ENCODE data around the gene ARL6IP4. TPM values are rescaled to one million over a fixed set of nuclear protein-coding genes. Genes with fewer than 3 reads are reported as not detected.
A peak's percentile ranks its signal among the peaks of the same experiment; 100 is the strongest.

Gene ARL6IP4
- total and polyA plus RNA-seq, 2 donors, result 297 to 302 TPM

DNA sequence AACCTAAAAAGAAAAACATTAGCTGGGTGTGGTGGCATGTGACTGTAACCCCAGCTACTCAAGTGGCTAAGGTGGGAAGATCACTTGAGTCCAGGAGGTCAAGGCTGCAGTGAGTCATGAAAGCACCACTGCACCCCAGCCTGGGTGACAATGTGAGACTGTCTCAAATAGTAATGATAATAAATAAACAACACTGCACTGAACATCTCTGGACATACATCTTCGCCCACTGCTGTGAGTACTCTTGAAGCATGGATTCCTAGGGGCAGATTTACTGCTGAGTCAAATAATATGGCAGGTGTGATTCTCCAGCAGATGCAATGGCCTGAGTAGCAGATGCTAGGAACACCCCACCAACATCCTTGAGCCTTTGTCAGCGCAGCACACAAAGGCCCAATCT lies 37.8 kb upstream of the ARL6IP4 start:
- DNase-seq (ENCODE audit: low read depth in 6 of 9, low spot score in 9 of 9), result no peak
- WGBS, result 98% methylated on average over 2 of the region's 2 CpGs
- Histone ChIP-seq H3K27me3 (ENCODE audit: control insufficient read depth in 2 of 2, insufficient read depth in 1 of 2, low read length in 1 of 2) (no peaks in the 10 kb centered on the region), H3K4me1 (ENCODE audit: control insufficient read depth in 2 of 2, insufficient read depth in 2 of 2, low read length in 2 of 2) (peaks cover 0 to 15% of the 10 kb centered on the region in 2 donors), H3K27ac (ENCODE audit: low read depth in 1 of 2, low read length in 1 of 2) (no peak overlapping the region), H3K4me3 (ENCODE audit: low read length in 2 of 2) (no peak overlapping the region), H3K36me3 (ENCODE audit: control insufficient read depth in 2 of 2, insufficient read depth in 2 of 2, low read length in 1 of 2) (no peaks in the 10 kb centered on the region), H3K9me3 (ENCODE audit: control insufficient read depth in 2 of 2, insufficient read depth in 1 of 2, low read length in 1 of 2) (no peaks in the 10 kb centered on the region)

DNA sequence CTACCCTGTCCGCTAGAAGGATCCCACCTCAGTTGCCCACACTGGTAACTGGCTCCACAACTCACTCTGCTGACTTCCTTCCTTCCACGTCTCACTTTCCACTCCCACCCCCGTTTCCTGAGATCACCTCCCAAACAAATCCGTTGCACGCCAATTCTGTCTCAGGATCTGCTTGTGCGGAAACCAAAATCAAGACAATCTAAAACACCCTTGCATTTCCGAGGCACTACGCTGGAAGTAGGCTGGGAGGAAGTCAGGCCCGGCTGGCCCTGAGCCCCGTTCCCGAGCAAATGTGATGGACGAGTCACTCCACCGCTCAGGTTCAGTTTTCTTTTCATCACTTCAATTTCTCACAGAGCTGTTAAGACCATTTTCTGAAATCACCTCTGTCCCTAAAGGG lies 37.3 kb upstream of the ARL6IP4 start:
- Histone ChIP-seq H3K4me1 (ENCODE audit: control insufficient read depth in 2 of 2, insufficient read depth in 2 of 2, low read length in 2 of 2) (peaks cover 0 to 16% of the 10 kb centered on the region in 2 donors), H3K9me3 (ENCODE audit: control insufficient read depth in 2 of 2, insufficient read depth in 1 of 2, low read length in 1 of 2) (no peaks in the 10 kb centered on the region), H3K27ac (ENCODE audit: low read depth in 1 of 2, low read length in 1 of 2) (no peak overlapping the region), H3K27me3 (ENCODE audit: control insufficient read depth in 2 of 2, insufficient read depth in 1 of 2, low read length in 1 of 2) (no peaks in the 10 kb centered on the region), H3K4me3 (ENCODE audit: low read length in 2 of 2) (no peak overlapping the region), H3K36me3 (ENCODE audit: control insufficient read depth in 2 of 2, insufficient read depth in 2 of 2, low read length in 1 of 2) (no peaks in the 10 kb centered on the region)
- no peak for DNase-seq (ENCODE audit: low read depth in 6 of 9, low spot score in 9 of 9)
- 77% methylated on average over 13 of the region's 13 CpGs for WGBS

DNA sequence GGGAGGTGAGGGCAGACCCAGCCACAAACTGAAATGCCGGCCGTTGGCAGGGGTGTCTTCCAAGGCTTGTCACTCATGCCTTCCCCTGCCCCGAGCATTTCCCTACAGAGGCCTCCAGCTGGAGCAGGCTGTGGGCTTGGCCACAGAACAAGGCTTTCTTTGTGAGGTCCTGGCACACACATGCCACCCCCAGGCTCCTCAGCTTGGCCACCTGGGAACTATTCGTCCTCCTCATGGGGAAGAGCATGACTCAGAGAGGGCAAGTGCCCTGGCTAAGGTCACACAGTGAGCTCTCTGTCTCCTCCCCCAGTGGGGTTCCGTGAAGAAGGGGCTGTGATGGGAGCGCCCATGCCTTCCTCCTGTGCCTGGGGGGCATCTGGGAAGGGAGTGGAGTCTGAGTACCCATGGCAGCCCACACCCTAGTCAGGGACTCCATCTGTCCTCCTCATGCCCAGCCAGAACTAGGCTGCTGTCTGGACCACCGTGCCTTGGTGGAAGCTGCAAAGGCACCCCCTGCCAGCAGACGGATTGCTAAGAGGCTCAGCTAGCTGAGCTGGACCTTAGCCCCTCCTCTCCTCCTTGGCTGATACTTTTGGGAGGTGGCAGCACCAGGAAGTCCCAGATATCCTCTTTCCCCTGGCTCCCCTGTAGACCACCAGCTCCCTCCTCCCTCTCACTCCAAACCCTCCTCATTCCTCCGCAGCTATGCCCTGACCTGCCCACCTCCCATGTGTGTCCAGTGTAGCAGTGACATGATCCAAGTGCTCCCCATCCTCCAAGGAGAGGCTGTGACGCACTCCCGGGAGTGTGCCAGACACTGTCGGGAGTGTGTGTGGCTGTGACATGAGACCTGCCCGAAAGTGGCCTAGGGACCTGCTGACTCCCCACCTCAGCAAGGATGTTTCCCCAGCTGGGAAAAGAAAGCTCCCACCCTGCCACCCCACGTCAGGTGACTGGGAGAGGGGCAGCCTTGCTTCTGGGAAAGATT lies 35.6 kb upstream of the ARL6IP4 start:
- Histone ChIP-seq H3K4me1 (ENCODE audit: control insufficient read depth in 2 of 2, insufficient read depth in 2 of 2, low read length in 2 of 2) (peaks cover 0 to 16% of the 10 kb centered on the region in 2 donors), H3K27me3 (ENCODE audit: control insufficient read depth in 2 of 2, insufficient read depth in 1 of 2, low read length in 1 of 2) (no peaks in the 10 kb centered on the region), H3K27ac (ENCODE audit: low read depth in 1 of 2, low read length in 1 of 2) (no peak overlapping the region), H3K4me3 (ENCODE audit: low read length in 2 of 2) (no peak overlapping the region), H3K9me3 (ENCODE audit: control insufficient read depth in 2 of 2, insufficient read depth in 1 of 2, low read length in 1 of 2) (no peaks in the 10 kb centered on the region), H3K36me3 (ENCODE audit: control insufficient read depth in 2 of 2, insufficient read depth in 2 of 2, low read length in 1 of 2) (no peaks in the 10 kb centered on the region)
- DNase-seq (ENCODE audit: low read depth in 6 of 9, low spot score in 9 of 9), result no peak
- 92% methylated on average over 14 of the region's 14 CpGs for WGBS

DNA sequence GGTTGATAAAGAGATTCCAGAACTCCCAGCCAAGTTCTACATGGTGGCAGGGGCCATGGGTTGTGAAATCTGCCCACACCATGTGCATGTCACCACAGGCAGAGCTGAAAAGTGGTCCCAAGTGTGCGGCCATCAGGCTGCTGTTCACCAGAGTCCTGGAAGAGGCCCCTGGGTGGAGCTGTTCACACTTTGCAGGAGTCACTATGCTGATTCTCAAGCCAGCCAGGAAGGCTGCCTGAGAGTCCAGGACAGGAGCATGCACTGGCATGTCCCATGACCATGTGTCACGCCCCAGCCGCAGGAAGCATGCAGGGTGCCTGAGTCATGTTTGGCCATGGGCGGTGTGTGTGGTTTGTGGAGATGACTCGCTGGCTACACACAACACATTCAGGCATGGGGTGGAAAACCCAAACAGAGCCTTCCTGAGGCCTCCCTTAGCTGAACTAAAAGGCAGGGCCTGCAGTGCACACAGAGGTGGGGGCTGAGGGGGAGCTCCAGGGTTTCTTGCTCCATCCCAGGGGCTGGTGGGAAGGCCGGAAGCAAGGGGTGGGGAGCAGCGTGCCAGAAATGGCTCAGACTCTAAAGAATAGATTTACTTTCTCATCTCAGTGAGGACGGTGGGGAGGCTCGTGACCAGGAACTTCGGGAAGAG lies 33.7 kb upstream of the ARL6IP4 start:
- H3K27me3 ChIP-seq (ENCODE audit: control insufficient read depth in 2 of 2, insufficient read depth in 1 of 2, low read length in 1 of 2), result no peaks in the 10 kb centered on the region
- 57% methylated on average over 10 of the region's 10 CpGs for WGBS

DNA sequence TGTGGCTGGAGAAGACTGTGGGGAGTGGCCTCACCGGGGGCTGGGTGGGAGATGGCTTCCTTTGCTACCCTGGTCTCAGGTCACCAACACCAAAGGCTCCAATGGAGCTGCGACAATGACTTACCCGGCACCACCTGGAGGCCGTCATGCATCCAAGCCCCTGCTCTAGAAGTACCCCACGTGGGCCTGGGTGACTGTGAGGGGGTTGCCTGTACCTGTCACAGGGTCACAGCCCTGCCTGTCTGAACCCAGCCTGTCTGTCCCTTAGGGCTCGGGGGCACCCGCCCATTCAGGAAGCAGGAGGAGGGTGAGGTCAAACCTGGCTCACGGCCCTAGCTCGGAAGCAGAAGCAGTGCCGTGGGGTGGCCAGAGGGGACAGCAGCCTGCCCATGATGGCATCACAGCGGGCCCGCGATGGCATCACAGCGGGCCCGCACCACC lies 33.1 kb upstream of the ARL6IP4 start:
- WGBS, result 73% methylated on average over 15 of the region's 15 CpGs
- no peaks in the 10 kb centered on the region for H3K36me3 ChIP-seq (ENCODE audit: control insufficient read depth in 2 of 2, insufficient read depth in 2 of 2, low read length in 1 of 2)
- H3K9me3 ChIP-seq (ENCODE audit: control insufficient read depth in 2 of 2, insufficient read depth in 1 of 2, low read length in 1 of 2), result no peaks in the 10 kb centered on the region
- H3K27me3 ChIP-seq (ENCODE audit: control insufficient read depth in 2 of 2, insufficient read depth in 1 of 2, low read length in 1 of 2), result no peaks in the 10 kb centered on the region
- H3K4me3 ChIP-seq (ENCODE audit: low read length in 2 of 2), result no peak overlapping the region
- no peak for DNase-seq (ENCODE audit: low read depth in 6 of 9, low spot score in 9 of 9)
- H3K27ac ChIP-seq (ENCODE audit: low read depth in 1 of 2, low read length in 1 of 2), result peak overlapping the region in 1 of 2 donors; percentile 44
- H3K4me1 ChIP-seq (ENCODE audit: control insufficient read depth in 2 of 2, insufficient read depth in 2 of 2, low read length in 2 of 2), result peaks cover 0 to 16% of the 10 kb centered on the region in 2 donors

More for the DNA sequence above, 33.7 kb upstream of the ARL6IP4 start:
- peak overlapping the region in 1 of 2 donors; percentile 20 for H3K27ac ChIP-seq (ENCODE audit: low read depth in 1 of 2, low read length in 1 of 2)
- peaks cover 0 to 16% of the 10 kb centered on the region in 2 donors for H3K4me1 ChIP-seq (ENCODE audit: control insufficient read depth in 2 of 2, insufficient read depth in 2 of 2, low read length in 2 of 2)
- no peaks in the 10 kb centered on the region for H3K9me3 ChIP-seq (ENCODE audit: control insufficient read depth in 2 of 2, insufficient read depth in 1 of 2, low read length in 1 of 2)
- no peak overlapping the region for H3K4me3 ChIP-seq (ENCODE audit: low read length in 2 of 2)
- no peaks in the 10 kb centered on the region for H3K36me3 ChIP-seq (ENCODE audit: control insufficient read depth in 2 of 2, insufficient read depth in 2 of 2, low read length in 1 of 2)
- DNase-seq (ENCODE audit: low read depth in 6 of 9, low spot score in 9 of 9), result peak in 1 of 9 donors; percentile 39

DNA sequence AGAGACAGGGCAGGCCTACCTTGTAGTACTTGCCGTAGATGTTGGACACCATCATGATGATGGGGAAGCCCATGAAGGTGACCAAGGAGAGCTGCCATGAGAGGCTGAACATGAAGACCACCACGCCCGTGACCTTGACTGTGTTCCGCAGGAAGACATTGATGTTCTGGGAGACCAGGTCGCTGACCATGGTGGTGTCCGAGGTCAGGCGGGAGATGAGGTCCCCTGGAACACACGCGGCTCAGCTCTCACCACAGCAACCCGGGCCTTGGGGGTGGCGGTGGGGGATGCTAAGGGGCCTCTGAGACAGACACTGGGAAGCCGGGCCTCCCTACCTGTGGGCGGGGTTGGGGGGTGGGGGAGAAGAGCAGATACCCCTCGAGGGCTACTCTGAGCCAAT lies 31.9 kb upstream of the ARL6IP4 start:
- Histone ChIP-seq H3K27me3 (ENCODE audit: control insufficient read depth in 2 of 2, insufficient read depth in 1 of 2, low read length in 1 of 2) (no peaks in the 10 kb centered on the region), H3K36me3 (ENCODE audit: control insufficient read depth in 2 of 2, insufficient read depth in 2 of 2, low read length in 1 of 2) (no peaks in the 10 kb centered on the region), H3K9me3 (ENCODE audit: control insufficient read depth in 2 of 2, insufficient read depth in 1 of 2, low read length in 1 of 2) (no peaks in the 10 kb centered on the region), H3K4me3 (ENCODE audit: low read length in 2 of 2) (no peak overlapping the region), H3K4me1 (ENCODE audit: control insufficient read depth in 2 of 2, insufficient read depth in 2 of 2, low read length in 2 of 2) (peaks cover 0 to 19% of the 10 kb centered on the region in 2 donors), H3K27ac (ENCODE audit: low read depth in 1 of 2, low read length in 1 of 2) (no peak overlapping the region)
- no peak for DNase-seq (ENCODE audit: low read depth in 6 of 9, low spot score in 9 of 9)
- WGBS, result 98% methylated on average over 14 of the region's 14 CpGs

DNA sequence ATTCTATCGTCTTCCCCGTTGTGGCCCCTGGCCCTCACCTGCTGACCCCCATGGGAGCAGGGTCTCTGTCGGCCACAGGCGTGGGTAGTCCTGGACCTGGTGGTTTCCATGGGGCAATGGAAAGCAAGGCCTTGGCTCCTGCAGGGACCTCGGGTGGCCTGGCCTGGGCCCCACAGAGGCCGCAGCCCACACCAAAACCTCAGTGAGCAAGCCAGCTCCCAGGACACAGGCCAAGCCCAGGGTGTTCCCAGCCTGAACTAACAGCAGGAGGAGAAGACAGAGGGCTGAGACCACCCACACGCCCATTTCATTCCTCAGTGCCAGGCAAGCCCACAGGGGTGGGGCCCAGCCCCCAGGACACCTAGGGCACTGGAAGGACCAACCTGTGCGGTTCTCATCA lies 31.1 kb upstream of the ARL6IP4 start:
- no peak for DNase-seq (ENCODE audit: low read depth in 6 of 9, low spot score in 9 of 9)
- H3K9me3 ChIP-seq (ENCODE audit: control insufficient read depth in 2 of 2, insufficient read depth in 1 of 2, low read length in 1 of 2), result no peaks in the 10 kb centered on the region
- no peaks in the 10 kb centered on the region for H3K27me3 ChIP-seq (ENCODE audit: control insufficient read depth in 2 of 2, insufficient read depth in 1 of 2, low read length in 1 of 2)
- peaks cover 0 to 19% of the 10 kb centered on the region in 2 donors for H3K4me1 ChIP-seq (ENCODE audit: control insufficient read depth in 2 of 2, insufficient read depth in 2 of 2, low read length in 2 of 2)
- no peak overlapping the region for H3K4me3 ChIP-seq (ENCODE audit: low read length in 2 of 2)
- H3K27ac ChIP-seq (ENCODE audit: low read depth in 1 of 2, low read length in 1 of 2), result no peak overlapping the region
- no peaks in the 10 kb centered on the region for H3K36me3 ChIP-seq (ENCODE audit: control insufficient read depth in 2 of 2, insufficient read depth in 2 of 2, low read length in 1 of 2)
- 99% methylated on average over 8 of the region's 8 CpGs for WGBS

DNA sequence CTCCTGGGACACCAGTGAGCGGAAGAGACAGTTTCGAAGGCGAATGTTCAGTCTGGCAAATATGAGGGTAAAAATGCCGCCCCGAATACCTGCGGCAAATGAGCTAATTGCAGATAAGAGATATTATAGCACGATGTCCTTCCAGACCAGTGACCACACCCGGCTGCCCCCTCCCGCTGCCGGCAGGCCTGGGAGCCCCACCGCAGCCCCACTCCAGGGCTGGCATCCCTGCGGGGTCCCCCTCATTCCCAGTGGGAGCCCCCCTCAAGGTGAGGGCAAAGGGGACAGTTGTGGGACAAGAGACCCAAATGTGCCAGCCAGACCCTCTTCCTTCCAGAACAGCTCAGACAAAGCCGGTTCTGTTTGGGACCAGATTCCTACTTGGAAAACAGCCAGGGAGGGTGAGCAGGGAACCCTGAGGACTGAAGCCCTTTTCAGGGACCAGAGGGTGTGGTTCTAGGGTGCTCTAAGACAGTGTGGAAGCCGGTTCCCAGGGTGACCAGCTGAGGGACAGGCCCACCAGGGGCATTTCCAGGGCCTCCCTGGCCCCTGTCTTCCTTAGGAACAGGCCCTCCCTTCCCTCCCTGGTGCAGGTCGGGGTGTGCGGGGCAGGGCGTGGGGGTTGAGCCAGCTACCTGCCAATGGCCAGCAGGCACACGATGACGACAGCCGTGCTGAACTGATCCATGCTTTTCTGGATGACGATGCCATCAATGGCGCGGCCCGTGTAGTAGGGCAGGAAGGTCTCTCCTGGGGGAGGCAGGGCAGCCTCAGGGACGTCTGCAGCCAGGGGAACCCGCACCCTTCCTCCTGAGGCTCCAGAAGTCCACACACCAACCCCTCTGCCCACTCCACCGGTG lies 30.4 kb upstream of the ARL6IP4 start:
- Histone ChIP-seq H3K4me3 (ENCODE audit: low read length in 2 of 2) (no peak overlapping the region), H3K9me3 (ENCODE audit: control insufficient read depth in 2 of 2, insufficient read depth in 1 of 2, low read length in 1 of 2) (no peaks in the 10 kb centered on the region), H3K4me1 (ENCODE audit: control insufficient read depth in 2 of 2, insufficient read depth in 2 of 2, low read length in 2 of 2) (peaks cover 0 to 19% of the 10 kb centered on the region in 2 donors), H3K36me3 (ENCODE audit: control insufficient read depth in 2 of 2, insufficient read depth in 2 of 2, low read length in 1 of 2) (no peaks in the 10 kb centered on the region), H3K27me3 (ENCODE audit: control insufficient read depth in 2 of 2, insufficient read depth in 1 of 2, low read length in 1 of 2) (no peaks in the 10 kb centered on the region), H3K27ac (ENCODE audit: low read depth in 1 of 2, low read length in 1 of 2) (no peak overlapping the region)
- WGBS, result 95% methylated on average over 27 of the region's 27 CpGs
- DNase-seq (ENCODE audit: low read depth in 6 of 9, low spot score in 9 of 9), result no peak
